ENCODE data around the gene CAPN1. TPM values are rescaled to one million over a fixed set of nuclear protein-coding genes. Genes with fewer than 3 reads are reported as not detected.
"Not testable (repeated sequence)": the region's sequence is repeated elsewhere in the genome, so short reads cannot be mapped to it uniquely, and the experiment has no call there.

The CAPN1 gene
- total RNA-seq, 1 donor: 102 TPM

- no peak for DNase-seq (ENCODE audit: insufficient read length, low spot score, missing footprints)
Measured at GRCh38 chr11:65169164-65169641, 12.5 kb upstream of the CAPN1 start.

GRCh38 chr11:65170058-65170534, 11.6 kb upstream of the CAPN1 start, which contains the start of gene SPDYC:
Gene SPDYC (plus strand): TSS chr11:65170233. CDS start chr11:65171358, 1,125 bp downstream.
- Histone ChIP-seq H3K4me1 (ENCODE audit: insufficient read depth, low read length) (peaks cover 7% of the 10 kb centered on the region), H3K27me3 (ENCODE audit: insufficient read depth, low read length) (no peaks in the 10 kb centered on the region), H3K36me3 (ENCODE audit: insufficient read depth, low read length) (no peaks in the 10 kb centered on the region), H3K4me2 (ENCODE audit: insufficient read depth, low read length) (no peak within 1 kb of the TSS), H3K4me3 (ENCODE audit: insufficient read depth, low read length) (no peak within 1 kb of the TSS), H2AFZ (ENCODE audit: low read length) (peak within 1 kb of the TSS; percentile 94), H4K20me1 (ENCODE audit: insufficient read depth, low read length) (no peaks in the 10 kb centered on the region), H3K27ac (ENCODE audit: low read depth, low read length) (no peak within 1 kb of the TSS), H3K9me3 (ENCODE audit: low read depth, low read length) (no peaks in the 10 kb centered on the region), H3K79me2 (ENCODE audit: insufficient read depth, low read length) (no peaks in the 10 kb centered on the region)
- DNase-seq (ENCODE audit: insufficient read length, low spot score, missing footprints): no peak
- TF ChIP-seq CTCF (IDR thresholded peaks at IDR 0.05; ENCODE audit: extremely low read depth, low read depth, low read length): no peak

More at GRCh38 chr11:65169164-65169641, 12.5 kb upstream of the CAPN1 start:
- Histone ChIP-seq H3K4me1 (ENCODE audit: insufficient read depth, low read length) (peaks cover 7% of the 10 kb centered on the region), H2AFZ (ENCODE audit: low read length) (peak overlapping the region; percentile 94), H3K4me3 (ENCODE audit: insufficient read depth, low read length) (no peak overlapping the region), H3K36me3 (ENCODE audit: insufficient read depth, low read length) (no peaks in the 10 kb centered on the region), H3K79me2 (ENCODE audit: insufficient read depth, low read length) (no peaks in the 10 kb centered on the region), H3K4me2 (ENCODE audit: insufficient read depth, low read length) (no peak overlapping the region), H4K20me1 (ENCODE audit: insufficient read depth, low read length) (no peaks in the 10 kb centered on the region), H3K27ac (ENCODE audit: low read depth, low read length) (no peak overlapping the region), H3K9me3 (ENCODE audit: low read depth, low read length) (no peaks in the 10 kb centered on the region), H3K27me3 (ENCODE audit: insufficient read depth, low read length) (no peaks in the 10 kb centered on the region)
- no peak for TF ChIP-seq CTCF (IDR thresholded peaks at IDR 0.05; ENCODE audit: extremely low read depth, low read depth, low read length)

GRCh38 chr11:65172600-65172999, 9.1 kb upstream of the CAPN1 start:
- peaks cover 4% of the 10 kb centered on the region for H3K4me1 ChIP-seq (ENCODE audit: insufficient read depth, low read length)
- H3K27me3 ChIP-seq (ENCODE audit: insufficient read depth, low read length): no peaks in the 10 kb centered on the region
- H3K9me3 ChIP-seq (ENCODE audit: low read depth, low read length): no peaks in the 10 kb centered on the region
- TF ChIP-seq CTCF (IDR thresholded peaks at IDR 0.05; ENCODE audit: extremely low read depth, low read depth, low read length): no peak
- no peaks in the 10 kb centered on the region for H4K20me1 ChIP-seq (ENCODE audit: insufficient read depth, low read length)
- H3K79me2 ChIP-seq (ENCODE audit: insufficient read depth, low read length): no peaks in the 10 kb centered on the region
- DNase-seq (ENCODE audit: insufficient read length, low spot score, missing footprints): no peak
- H3K27ac ChIP-seq (ENCODE audit: low read depth, low read length): no peak overlapping the region
- no peak overlapping the region for H2AFZ ChIP-seq (ENCODE audit: low read length)
- no peaks in the 10 kb centered on the region for H3K36me3 ChIP-seq (ENCODE audit: insufficient read depth, low read length)
- H3K4me3 ChIP-seq (ENCODE audit: insufficient read depth, low read length): no peak overlapping the region
- no peak overlapping the region for H3K4me2 ChIP-seq (ENCODE audit: insufficient read depth, low read length)

GRCh38 chr11:65174571-65175010, 7.1 kb upstream of the CAPN1 start:
- H2AFZ ChIP-seq (ENCODE audit: low read length); H3K79me2 ChIP-seq (ENCODE audit: insufficient read depth, low read length); H3K27me3 ChIP-seq (ENCODE audit: insufficient read depth, low read length); H3K9me3 ChIP-seq (ENCODE audit: low read depth, low read length); H3K4me3 ChIP-seq (ENCODE audit: insufficient read depth, low read length); H4K20me1 ChIP-seq (ENCODE audit: insufficient read depth, low read length); H3K4me1 ChIP-seq (ENCODE audit: insufficient read depth, low read length); H3K36me3 ChIP-seq (ENCODE audit: insufficient read depth, low read length); H3K27ac ChIP-seq (ENCODE audit: low read depth, low read length); DNase-seq (ENCODE audit: insufficient read length, low spot score, missing footprints); H3K4me2 ChIP-seq (ENCODE audit: insufficient read depth, low read length): not testable (repeated sequence)
